ENCODE data around the gene NEDD4L.

NEDD4L gene

GRCh38 chr18:58402247-58402646 is 358.2 kb downstream of the NEDD4L start:
- Histone ChIP-seq H3K27me3 (ENCODE audit: control insufficient read depth, insufficient read depth, low read length) (no peaks in the 10 kb centered on the region), H3K4me1 (ENCODE audit: control insufficient read depth, insufficient read depth, low read length) (peaks cover 12% of the 10 kb centered on the region; the same call in 1 of the 2 replicates), H3K9me3 (ENCODE audit: control insufficient read depth, insufficient read depth, low read depth, low read length) (no peaks in the 10 kb centered on the region), H3K4me3 (ENCODE audit: low read depth, low read length) (no peak overlapping the region), H3K27ac (ENCODE audit: low read depth, low read length) (no peak overlapping the region), H3K9ac (ENCODE audit: low read length) (no peak overlapping the region), H3K36me3 (ENCODE audit: control insufficient read depth, insufficient read depth, low read length) (no peaks in the 10 kb centered on the region)

GRCh38 chr18:58402951-58403702 is 359.1 kb downstream of the NEDD4L start:
- Histone ChIP-seq H3K9ac (ENCODE audit: low read length) (no peak overlapping the region), H3K4me3 (ENCODE audit: low read depth, low read length) (no peak overlapping the region), H3K27ac (ENCODE audit: low read depth, low read length) (no peak overlapping the region)

GRCh38 chr18:58403799-58404455 is 359.9 kb downstream of the NEDD4L start:
- H3K9ac ChIP-seq (ENCODE audit: low read length) = no peak overlapping the region

More at GRCh38 chr18:58402951-58403702, 359.1 kb downstream of the NEDD4L start:
- Histone ChIP-seq H3K9me3 (ENCODE audit: control insufficient read depth, insufficient read depth, low read depth, low read length) (no peaks in the 10 kb centered on the region), H3K4me1 (ENCODE audit: control insufficient read depth, insufficient read depth, low read length) (peaks cover 12% of the 10 kb centered on the region; the same call in 1 of the 2 replicates), H3K36me3 (ENCODE audit: control insufficient read depth, insufficient read depth, low read length) (no peaks in the 10 kb centered on the region), H3K27me3 (ENCODE audit: control insufficient read depth, insufficient read depth, low read length) (no peaks in the 10 kb centered on the region)

GRCh38 chr18:58405107-58405898 is 361.3 kb downstream of the NEDD4L start:
- Histone ChIP-seq H3K36me3 (ENCODE audit: control insufficient read depth, insufficient read depth, low read length) (no peaks in the 10 kb centered on the region), H3K27me3 (ENCODE audit: control insufficient read depth, insufficient read depth, low read length) (no peaks in the 10 kb centered on the region), H3K9ac (ENCODE audit: low read length) (no peak overlapping the region), H3K4me3 (ENCODE audit: low read depth, low read length) (no peak overlapping the region), H3K27ac (ENCODE audit: low read depth, low read length) (no peak overlapping the region), H3K4me1 (ENCODE audit: control insufficient read depth, insufficient read depth, low read length) (peaks cover 12% of the 10 kb centered on the region; the same call in 1 of the 2 replicates), H3K9me3 (ENCODE audit: control insufficient read depth, insufficient read depth, low read depth, low read length) (no peaks in the 10 kb centered on the region)

More at GRCh38 chr18:58403799-58404455, 359.9 kb downstream of the NEDD4L start:
- no peak overlapping the region for H3K27ac ChIP-seq (ENCODE audit: low read depth, low read length)
- no peaks in the 10 kb centered on the region for H3K9me3 ChIP-seq (ENCODE audit: control insufficient read depth, insufficient read depth, low read depth, low read length)
- H3K4me1 ChIP-seq (ENCODE audit: control insufficient read depth, insufficient read depth, low read length) = peaks cover 12% of the 10 kb centered on the region; the same call in 1 of the 2 replicates
- no peaks in the 10 kb centered on the region for H3K36me3 ChIP-seq (ENCODE audit: control insufficient read depth, insufficient read depth, low read length)
- no peaks in the 10 kb centered on the region for H3K27me3 ChIP-seq (ENCODE audit: control insufficient read depth, insufficient read depth, low read length)
- no peak overlapping the region for H3K4me3 ChIP-seq (ENCODE audit: low read depth, low read length)

- H3K4me3 ChIP-seq (ENCODE audit: low read depth, low read length) = no peak overlapping the region
- no peaks in the 10 kb centered on the region for H3K27me3 ChIP-seq (ENCODE audit: control insufficient read depth, insufficient read depth, low read length)
- H3K9me3 ChIP-seq (ENCODE audit: control insufficient read depth, insufficient read depth, low read depth, low read length) = no peaks in the 10 kb centered on the region
- H3K9ac ChIP-seq (ENCODE audit: low read length) = no peak overlapping the region
- H3K4me1 ChIP-seq (ENCODE audit: control insufficient read depth, insufficient read depth, low read length) = peaks cover 8% of the 10 kb centered on the region; the same call in 1 of the 2 replicates
- no peak overlapping the region for H3K27ac ChIP-seq (ENCODE audit: low read depth, low read length)
- H3K36me3 ChIP-seq (ENCODE audit: control insufficient read depth, insufficient read depth, low read length) = no peaks in the 10 kb centered on the region
These were observed 363.2 kb downstream of the NEDD4L start for GRCh38 chr18:58407263-58407648.

- H3K27me3 ChIP-seq (ENCODE audit: control insufficient read depth, insufficient read depth, low read length) = no peaks in the 10 kb centered on the region
- no peak overlapping the region for H3K4me3 ChIP-seq (ENCODE audit: low read depth, low read length)
- no peaks in the 10 kb centered on the region for H3K9me3 ChIP-seq (ENCODE audit: control insufficient read depth, insufficient read depth, low read depth, low read length)
- peaks cover 5% of the 10 kb centered on the region; the same call in 1 of the 2 replicates for H3K4me1 ChIP-seq (ENCODE audit: control insufficient read depth, insufficient read depth, low read length)
- H3K27ac ChIP-seq (ENCODE audit: low read depth, low read length) = no peak overlapping the region
- H3K36me3 ChIP-seq (ENCODE audit: control insufficient read depth, insufficient read depth, low read length) = no peaks in the 10 kb centered on the region
- H3K9ac ChIP-seq (ENCODE audit: low read length) = no peak overlapping the region
These were observed 363.8 kb downstream of the NEDD4L start for GRCh38 chr18:58407649-58408407.

- no peak overlapping the region for H3K9ac ChIP-seq (ENCODE audit: low read length)
- H3K36me3 ChIP-seq (ENCODE audit: control insufficient read depth, insufficient read depth, low read length) = no peaks in the 10 kb centered on the region
- H3K9me3 ChIP-seq (ENCODE audit: control insufficient read depth, insufficient read depth, low read depth, low read length) = no peaks in the 10 kb centered on the region
- no peak overlapping the region for H3K27ac ChIP-seq (ENCODE audit: low read depth, low read length)
- no peaks in the 10 kb centered on the region for H3K27me3 ChIP-seq (ENCODE audit: control insufficient read depth, insufficient read depth, low read length)
- no peak overlapping the region for H3K4me3 ChIP-seq (ENCODE audit: low read depth, low read length)
- H3K4me1 ChIP-seq (ENCODE audit: control insufficient read depth, insufficient read depth, low read length) = no peaks in the 10 kb centered on the region
These were observed 364.6 kb downstream of the NEDD4L start for GRCh38 chr18:58408665-58409064.

GRCh38 chr18:58409802-58410445 is 365.9 kb downstream of the NEDD4L start:
- no peaks in the 10 kb centered on the region for H3K36me3 ChIP-seq (ENCODE audit: control insufficient read depth, insufficient read depth, low read length)
- no peaks in the 10 kb centered on the region for H3K4me1 ChIP-seq (ENCODE audit: control insufficient read depth, insufficient read depth, low read length)
- H3K4me3 ChIP-seq (ENCODE audit: low read depth, low read length) = no peak overlapping the region
- no peak overlapping the region for H3K9ac ChIP-seq (ENCODE audit: low read length)
- no peak overlapping the region for H3K27ac ChIP-seq (ENCODE audit: low read depth, low read length)
- H3K9me3 ChIP-seq (ENCODE audit: control insufficient read depth, insufficient read depth, low read depth, low read length) = no peaks in the 10 kb centered on the region
- H3K27me3 ChIP-seq (ENCODE audit: control insufficient read depth, insufficient read depth, low read length) = no peaks in the 10 kb centered on the region

GRCh38 chr18:58411323-58411722 is 367.3 kb downstream of the NEDD4L start:
- Histone ChIP-seq H3K36me3 (ENCODE audit: control insufficient read depth, insufficient read depth, low read length) (no peaks in the 10 kb centered on the region), H3K4me3 (ENCODE audit: low read depth, low read length) (no peak overlapping the region), H3K27me3 (ENCODE audit: control insufficient read depth, insufficient read depth, low read length) (no peaks in the 10 kb centered on the region), H3K27ac (ENCODE audit: low read depth, low read length) (no peak overlapping the region), H3K9me3 (ENCODE audit: control insufficient read depth, insufficient read depth, low read depth, low read length) (no peaks in the 10 kb centered on the region), H3K9ac (ENCODE audit: low read length) (no peak overlapping the region), H3K4me1 (ENCODE audit: control insufficient read depth, insufficient read depth, low read length) (no peaks in the 10 kb centered on the region)

Data from HUES6 (cell line).